ENCODE measurements around the gene KLHL36.

The KLHL36 gene

GRCh38 chr16:84648595-84649510 is 542 bp downstream of the KLHL36 start:
- DNase-seq (ENCODE audit: low read depth) = no peak

- no peak for DNase-seq (ENCODE audit: low read depth)
Measured at GRCh38 chr16:84649511-84649861, 1.2 kb downstream of the KLHL36 start.

GRCh38 chr16:84650062-84650991 is 2.0 kb downstream of the KLHL36 start:
- peak; percentile 41 for DNase-seq (ENCODE audit: low read depth)

GRCh38 chr16:84652566-84652965 is 4.3 kb downstream of the KLHL36 start:
- DNase-seq (ENCODE audit: low read depth) = no peak

- DNase-seq (ENCODE audit: low read depth) = no peak
Measured at GRCh38 chr16:84654238-84654637, 5.9 kb downstream of the KLHL36 start.

- no peak for DNase-seq (ENCODE audit: low read depth)
Measured at GRCh38 chr16:84654998-84655397, 6.7 kb downstream of the KLHL36 start.

GRCh38 chr16:84656649-84657048 is 8.3 kb downstream of the KLHL36 start:
- no peak for DNase-seq (ENCODE audit: low read depth)

- no peak for DNase-seq (ENCODE audit: low read depth)
Measured at GRCh38 chr16:84657229-84657837, 9.0 kb downstream of the KLHL36 start.

GRCh38 chr16:84658690-84659089 is 10.4 kb downstream of the KLHL36 start:
- no peak for DNase-seq (ENCODE audit: low read depth)

GRCh38 chr16:84659656-84660300 is 11.5 kb downstream of the KLHL36 start:
- no peak for DNase-seq (ENCODE audit: low read depth)

- DNase-seq (ENCODE audit: low read depth) = no peak
Measured at GRCh38 chr16:84660973-84661372, 12.7 kb downstream of the KLHL36 start.

- no peak for DNase-seq (ENCODE audit: low read depth)
Measured at GRCh38 chr16:84661418-84662060, 13.2 kb downstream of the KLHL36 start.

GRCh38 chr16:84662471-84662870 is 14.2 kb downstream of the KLHL36 start:
- no peak for DNase-seq (ENCODE audit: low read depth)

GRCh38 chr16:84663433-84664101 is 15.3 kb downstream of the KLHL36 start:
- DNase-seq (ENCODE audit: low read depth) = no peak

- no peak for DNase-seq (ENCODE audit: low read depth)
Measured at GRCh38 chr16:84665359-84665758, 17.0 kb downstream of the KLHL36 start.

- no peak for DNase-seq (ENCODE audit: low read depth)
Measured at GRCh38 chr16:84665843-84666242, 17.5 kb downstream of the KLHL36 start.

GRCh38 chr16:84667600-84668309 is 19.4 kb downstream of the KLHL36 start:
- DNase-seq (ENCODE audit: low read depth) = no peak

- no peak for DNase-seq (ENCODE audit: low read depth)
Measured at GRCh38 chr16:84670063-84670462, 21.8 kb downstream of the KLHL36 start.

GRCh38 chr16:84672276-84673202 is 24.2 kb downstream of the KLHL36 start:
- DNase-seq (ENCODE audit: low read depth) = no peak
